ENCODE results near the gene ST8SIA6. TPM values are rescaled to one million over a fixed set of nuclear protein-coding genes. Genes with fewer than 3 reads are reported as not detected.

ST8SIA6 gene
- total and polyA plus RNA-seq, 10 of the 15 experiments (the other 5 are each of a cell fraction or from before 2014, with no cell fraction given): 0.22 TPM; not detected in 9

GRCh38 chr10:17479822-17480221 is 25.4 kb upstream of the ST8SIA6 start (continued):
- TF ChIP-seq ZBTB33 (IDR thresholded peaks at IDR 0.05) (no peak), STAT3 (IDR thresholded peaks at IDR 0.05; ENCODE audit: low read depth, low read length) (no peak), CHD4 (IDR thresholded peaks at IDR 0.05) (no peak), BCL11A (IDR thresholded peaks at IDR 0.05; ENCODE audit: low read depth, low read length) (no peak), EZH2 (IDR thresholded peaks at IDR 0.05; ENCODE audit: borderline replicate concordance, control insufficient read depth, low read depth, low read length) (no peak), MLLT1 (IDR thresholded peaks at IDR 0.05) (0 out of 2 replicates have a peak, but pooled peaks have one; percentile 34), MTA2 (IDR thresholded peaks at IDR 0.05; ENCODE audit: low read depth) (peak; percentile 82), SKIL (IDR thresholded peaks at IDR 0.05; ENCODE audit: low read depth, poor library complexity, severe bottlenecking) (no peak), NFYA (IDR thresholded peaks at IDR 0.05; ENCODE audit: borderline replicate concordance, low read depth, low read length) (no peak), MEF2B (IDR thresholded peaks at IDR 0.05; ENCODE audit: partially characterized antibody, poor library complexity, severe bottlenecking) (peak; percentile 37), ATF7 (IDR thresholded peaks at IDR 0.05; ENCODE audit: low read depth) (0 out of 2 replicates have a peak, but pooled peaks have one; percentile 31), MAX (IDR thresholded peaks at IDR 0.05; ENCODE audit: low read depth, low read length) (no peak), PRDM15 (CRISPR knock-in tag; IDR thresholded peaks at IDR 0.05) (no peak), TARDBP (IDR thresholded peaks at IDR 0.05; ENCODE audit: borderline replicate concordance) (no peak), NBN (IDR thresholded peaks at IDR 0.05) (0 out of 2 replicates have a peak, but pooled peaks have one; percentile 12), IKZF1 (conservative IDR thresholded peaks at IDR 0.05) (peak; percentile 59), PBX3 (IDR thresholded peaks at IDR 0.05; ENCODE audit: insufficient replicate concordance, low read depth, low read length) (peak; percentile 35)

All from GM12878 (cell line).